Renal pelvis (tissue), 4 donors: ENCODE measurements around the gene EPHA2. TPM values are rescaled to one million over a fixed set of nuclear protein-coding genes. Genes with fewer than 3 reads are reported as not detected.

Source experiments
- DNase-seq: peaks from one replicate; pipeline ENCODE4 v3.0.0-alpha.2; 2013
- polyA plus RNA-seq, 3 donors: library from polyadenylated mRNA; unstranded; fragments of 120-200 nt; gene quantifications; one replicate each; pipeline ENCODE4 v1.2.1, GENCODE V29; 2013; ENCODE audit not compliant: insufficient read length in 3 of 3

Gene EPHA2
- polyA plus RNA-seq, 3 donors: 19.1 to 19.9 (median 19.2) TPM

DNA sequence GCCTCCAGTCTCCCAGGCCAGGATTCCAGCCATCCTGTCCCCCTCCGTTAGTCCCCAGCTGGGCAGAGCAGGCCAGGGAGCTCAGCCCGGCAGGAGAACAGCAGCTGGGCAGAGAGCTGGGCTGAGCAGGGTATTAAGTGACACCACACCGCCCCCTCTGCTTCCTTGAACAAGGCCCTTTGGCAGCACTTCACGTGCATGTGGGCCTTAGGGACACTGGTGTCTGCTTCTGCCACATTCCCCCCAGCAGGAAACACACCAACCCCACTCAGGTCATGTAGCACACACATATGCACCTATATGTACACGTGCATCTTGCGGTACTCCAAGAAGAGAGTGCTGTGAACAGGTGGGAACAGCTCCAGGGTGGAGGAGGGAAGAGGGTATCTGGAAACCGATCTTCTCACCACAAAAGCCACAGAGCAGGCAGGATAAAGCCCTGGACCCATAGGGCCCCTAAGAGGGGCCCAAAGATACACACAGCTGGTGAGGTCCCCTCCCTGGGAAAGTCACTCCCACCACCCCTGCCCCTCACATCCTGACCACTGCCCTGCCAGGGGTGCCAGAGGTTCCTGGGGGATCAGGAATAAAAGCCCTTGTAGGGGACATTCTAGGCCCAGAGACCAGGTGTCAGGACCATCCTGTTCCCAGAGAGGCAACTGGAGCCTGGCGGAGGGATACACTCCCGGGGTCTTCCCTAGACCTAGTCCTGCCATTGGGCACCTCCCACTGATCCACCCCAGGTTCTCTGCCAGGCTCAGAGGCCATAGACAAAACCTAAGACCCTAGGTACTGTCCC, 4.5 kb downstream of the EPHA2 start:
- DNase-seq: no peak

DNA sequence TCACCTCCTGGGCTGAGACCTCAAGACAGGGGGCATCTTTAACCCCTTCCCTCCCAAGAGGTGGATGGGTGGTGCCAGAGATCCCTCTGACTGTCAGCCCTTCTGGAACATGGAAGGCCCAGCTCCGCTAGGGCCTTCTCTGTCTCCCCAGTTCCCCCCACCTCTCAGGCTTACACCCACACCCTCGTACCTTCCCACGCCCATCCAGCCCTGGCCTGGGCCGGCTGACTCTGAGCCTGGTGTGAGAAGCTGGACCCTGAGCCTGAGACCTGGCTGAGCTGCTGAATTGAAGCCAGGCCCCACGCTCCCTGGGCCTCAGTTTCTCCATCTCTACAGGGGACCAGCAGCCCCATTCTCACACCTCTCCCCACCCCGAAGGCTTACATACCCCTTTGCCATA, 5.4 kb downstream of the EPHA2 start:
- no peak for DNase-seq

DNA sequence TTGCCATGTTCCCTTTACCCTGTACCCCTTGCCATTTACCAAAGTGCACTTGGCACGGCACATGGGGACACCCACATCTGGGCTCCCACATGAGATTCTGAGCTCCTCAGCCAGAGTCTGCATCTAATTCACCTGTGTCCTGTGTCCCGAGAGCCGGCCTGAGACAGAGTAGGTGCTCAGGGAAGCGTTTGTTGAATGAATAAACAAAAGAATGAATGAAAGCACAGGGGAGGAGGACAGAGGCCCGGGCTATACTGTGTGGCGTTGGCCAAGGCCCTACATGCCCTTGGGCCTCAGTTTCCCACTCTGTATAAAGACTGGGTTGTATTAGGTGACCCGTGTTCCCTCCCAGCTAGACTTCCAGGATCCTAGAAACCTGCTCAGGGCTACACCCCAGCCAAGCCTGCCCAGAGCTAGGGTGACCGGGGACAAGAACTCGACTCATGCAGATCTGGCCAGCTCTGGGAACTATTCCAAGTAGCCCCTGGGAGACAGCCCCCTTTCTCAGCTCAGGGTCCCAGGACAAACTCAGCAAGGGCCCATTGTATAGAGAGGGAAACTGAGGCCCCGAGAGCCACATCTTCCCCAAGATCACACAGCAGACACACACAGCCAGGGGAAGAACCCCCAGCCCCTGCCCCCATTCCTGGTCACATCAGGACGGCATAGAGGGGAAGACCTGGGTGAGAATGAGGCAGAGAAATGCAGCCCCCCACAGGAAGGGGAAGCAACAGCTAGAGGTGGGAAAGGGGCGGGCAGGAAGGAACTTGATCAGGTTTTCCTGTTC, 6.0 kb downstream of the EPHA2 start:
- no peak for DNase-seq

DNA sequence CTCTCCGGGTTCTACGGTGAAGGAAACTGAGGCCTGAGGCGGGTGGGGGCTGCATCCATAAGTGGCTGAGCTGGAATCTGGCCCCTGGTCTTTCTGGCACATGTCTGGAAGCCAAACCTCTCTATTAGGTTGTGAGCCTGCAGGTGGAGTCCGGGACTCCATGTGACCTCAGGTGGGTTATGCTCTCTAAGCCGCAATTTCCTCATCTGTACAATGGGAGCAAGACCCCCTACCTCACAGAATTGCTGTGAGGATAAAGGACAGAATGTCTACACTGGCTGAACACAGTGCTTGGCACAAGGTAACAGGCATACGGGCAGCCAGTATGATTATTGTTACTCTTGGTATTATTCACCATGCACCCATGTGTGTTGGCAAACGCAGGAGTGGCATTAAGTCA, 6.7 kb downstream of the EPHA2 start:
- DNase-seq: no peak

DNA sequence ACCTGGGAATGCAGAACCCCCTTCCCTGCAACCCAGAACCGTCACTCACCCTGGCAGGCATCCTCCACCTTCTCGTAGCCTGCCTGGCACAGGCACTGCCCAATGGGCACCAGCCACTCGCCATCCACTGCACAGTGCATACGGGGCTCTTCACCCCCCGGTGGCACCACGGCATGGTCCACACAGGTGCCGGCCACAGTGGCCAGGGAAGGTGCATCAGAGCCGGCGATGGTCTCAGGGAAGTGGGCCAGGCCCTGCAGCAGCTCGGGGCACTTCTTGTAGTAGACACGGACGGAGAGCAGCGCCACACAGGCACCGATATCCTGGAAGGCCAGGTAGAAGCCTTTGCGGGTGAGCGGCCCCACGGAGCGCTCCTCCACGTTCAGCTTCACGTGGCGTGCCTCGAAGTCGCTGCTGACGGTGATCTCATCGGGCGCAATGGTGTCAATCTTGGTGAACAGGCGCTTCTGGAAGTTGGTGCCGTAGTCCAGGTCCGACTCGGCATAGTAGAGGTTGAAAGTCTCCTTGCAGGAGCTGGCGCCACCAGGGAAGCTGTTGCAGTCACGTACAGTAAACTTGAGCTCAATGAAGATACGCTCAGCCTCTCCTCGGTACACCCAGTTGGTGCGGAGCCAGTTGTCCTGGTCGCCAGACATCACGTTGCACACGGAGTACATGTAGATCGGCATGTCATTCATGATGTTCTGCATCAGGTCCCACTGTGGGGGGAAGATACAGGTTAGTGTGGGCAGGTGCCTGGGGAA, 7.4 kb downstream of the EPHA2 start:
- DNase-seq: no peak

DNA sequence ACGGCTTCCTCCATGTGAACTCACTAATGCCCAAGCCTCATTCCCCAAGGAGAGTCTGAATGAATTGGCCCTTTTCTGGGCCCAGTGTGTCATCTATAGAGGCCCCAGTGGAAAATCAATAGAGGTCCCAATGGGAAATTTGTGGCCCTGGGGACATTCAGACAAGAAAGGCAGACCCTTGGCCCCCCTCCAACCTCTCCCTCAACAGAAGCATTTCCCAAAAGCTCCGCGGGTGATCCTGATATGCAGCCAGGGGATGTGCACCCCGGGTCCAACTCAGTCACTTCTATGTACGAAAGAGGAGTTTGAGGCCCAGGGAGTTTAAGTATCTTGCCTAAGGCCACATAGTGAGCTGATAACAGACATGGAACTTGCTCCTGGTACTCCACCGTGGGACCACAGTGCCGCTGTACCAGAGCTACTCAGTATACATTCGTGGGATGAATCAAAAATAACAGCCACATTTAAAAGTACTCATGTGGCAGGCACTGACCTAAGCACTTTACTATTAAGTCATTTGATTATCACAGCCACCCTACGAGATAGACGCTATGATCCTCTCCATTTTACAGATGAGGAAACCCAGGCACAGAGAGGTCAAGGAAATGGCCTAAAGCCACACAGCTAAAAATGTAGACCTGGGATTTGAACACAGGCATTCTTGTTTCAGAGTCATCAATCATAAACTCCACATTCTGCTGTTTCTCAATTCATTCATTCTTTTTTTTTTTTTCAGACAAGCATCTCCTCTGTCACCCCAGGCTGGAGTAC, 8.5 kb downstream of the EPHA2 start:
- no peak for DNase-seq

DNA sequence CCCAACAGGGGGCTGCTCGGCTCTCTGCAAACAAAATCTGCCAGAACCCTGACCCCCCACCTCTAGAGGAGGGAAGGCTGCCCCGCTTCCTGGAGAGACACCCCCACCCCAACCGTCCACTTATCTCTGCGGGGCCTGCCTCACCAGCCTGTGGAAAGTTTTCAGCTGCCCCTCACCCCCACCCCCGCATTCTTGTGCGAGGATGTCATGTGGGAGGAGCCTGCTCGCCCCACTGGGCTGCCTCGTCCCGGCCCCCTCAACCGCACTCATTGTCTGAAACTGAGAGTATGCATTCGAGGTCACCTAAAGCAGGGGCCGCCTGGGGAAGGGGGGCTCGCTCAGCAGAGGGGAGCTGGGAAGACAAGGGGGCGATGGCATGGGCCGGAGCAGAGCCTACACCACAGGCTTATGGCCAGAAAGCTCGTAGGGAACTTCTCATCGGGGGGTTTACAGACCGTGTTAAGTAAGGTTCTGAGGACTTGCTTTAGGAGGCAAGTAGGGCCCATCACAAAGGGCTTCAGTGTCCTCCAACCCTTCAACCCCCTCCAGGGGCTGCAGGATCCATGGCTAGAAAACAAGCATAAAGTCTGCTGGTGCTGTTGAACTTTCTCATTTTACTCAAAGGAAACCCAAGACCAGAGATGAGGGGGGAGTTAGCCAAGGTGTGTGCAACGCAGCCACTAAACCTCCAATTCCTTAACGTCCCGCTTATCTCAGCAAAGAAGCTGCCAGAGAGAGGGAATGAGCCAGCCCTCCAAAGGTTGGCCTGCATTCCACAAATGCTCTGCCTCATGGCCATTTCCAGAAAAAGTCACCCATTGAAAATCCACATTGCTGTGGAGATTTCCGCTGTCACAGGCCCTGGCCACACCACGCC, 9.4 kb downstream of the EPHA2 start:
- DNase-seq: peak; percentile 95

DNA sequence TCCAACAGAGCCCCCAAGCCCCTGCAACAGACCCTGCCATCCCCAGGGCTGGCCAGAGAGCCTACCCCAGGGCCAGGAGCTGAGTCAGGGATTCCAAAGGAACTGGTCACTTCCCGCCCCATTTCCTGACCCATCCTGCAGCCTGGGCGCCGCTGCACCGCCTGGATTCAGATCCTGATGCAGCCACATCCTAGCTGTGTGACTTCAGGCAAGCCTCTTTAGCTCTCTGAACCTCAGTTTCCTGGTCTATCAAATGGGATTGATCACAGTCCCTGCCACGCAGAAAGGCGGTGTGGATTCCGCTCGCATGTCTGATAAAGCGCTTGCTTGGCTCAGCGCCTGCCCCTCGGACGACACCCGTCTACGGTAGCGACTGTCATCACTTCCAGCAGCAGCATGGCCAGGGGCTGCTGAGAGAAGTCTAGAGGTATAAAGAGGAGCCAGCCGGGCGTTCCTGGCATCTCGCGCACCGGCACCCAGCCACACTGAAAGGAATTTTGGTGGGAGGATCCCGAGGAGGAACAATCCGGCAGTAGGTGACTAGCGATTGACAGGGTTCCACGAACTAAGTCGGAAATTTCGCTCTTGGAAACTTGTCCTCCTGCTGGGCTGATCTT, 10.1 kb downstream of the EPHA2 start:
- peak; percentile 73 for DNase-seq

DNA sequence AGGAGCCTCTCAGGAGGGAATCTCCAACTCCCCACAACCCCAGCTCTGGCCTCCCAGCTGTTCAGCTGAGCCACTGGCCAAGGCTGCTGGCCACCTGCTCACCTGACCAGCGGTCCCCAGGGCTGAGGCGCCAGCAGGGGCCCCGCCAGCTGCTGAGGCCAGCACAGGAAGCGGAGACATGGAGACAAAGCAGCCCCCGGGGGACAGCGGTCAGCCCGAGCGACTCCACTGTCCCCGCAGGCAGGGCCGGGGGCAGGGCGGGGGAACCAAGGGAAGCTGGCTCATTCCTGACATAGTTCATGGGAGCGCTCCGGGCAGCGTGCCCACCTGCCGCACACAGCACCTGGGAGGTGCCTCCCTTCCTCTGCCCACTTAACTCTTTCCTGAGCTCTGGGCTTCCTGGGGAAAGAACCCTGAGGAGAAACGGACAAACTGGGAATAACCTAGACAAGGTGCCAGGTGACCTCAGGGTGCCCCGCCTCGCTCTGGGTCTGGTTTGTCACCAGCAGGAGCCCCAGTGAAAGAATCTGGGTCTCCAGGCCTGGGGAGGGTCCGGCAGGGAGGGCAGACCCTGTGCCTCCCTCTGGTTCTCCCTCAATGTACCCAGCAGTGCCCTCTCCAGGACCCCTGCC, 10.7 kb downstream of the EPHA2 start:
- DNase-seq: no peak

DNA sequence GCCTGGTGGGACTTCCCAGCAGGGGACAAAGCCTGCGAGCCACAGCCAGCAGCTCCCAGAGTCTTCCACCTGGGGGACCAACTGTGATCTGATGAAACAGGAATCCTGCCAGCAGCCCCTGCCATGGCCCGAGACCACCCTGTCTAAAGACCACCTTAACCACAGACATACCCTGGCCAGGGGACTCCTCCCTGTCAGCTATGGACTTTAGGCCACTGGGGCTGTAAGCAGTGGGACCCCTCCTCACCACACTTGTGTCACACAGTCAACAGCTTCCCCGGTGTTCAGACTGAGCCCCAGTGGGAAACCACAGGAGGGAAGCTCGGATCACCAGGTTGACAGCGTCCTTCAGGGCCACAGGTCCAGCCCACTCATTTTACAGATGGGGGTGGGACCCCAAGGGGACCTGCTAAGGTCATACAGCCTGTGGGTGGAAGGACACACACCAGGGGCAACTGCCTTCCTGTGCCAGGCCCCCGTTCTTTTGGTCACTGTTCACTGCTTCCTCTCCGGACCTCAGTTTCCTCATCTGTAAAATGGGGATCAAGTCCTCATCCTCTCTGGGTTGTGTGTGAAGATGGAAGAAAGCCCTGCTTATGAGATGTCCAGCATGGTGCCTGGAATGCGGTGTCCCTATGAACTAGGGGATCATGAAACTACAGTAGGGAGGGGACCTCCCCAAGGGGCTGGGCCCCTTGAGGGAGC, 11.4 kb downstream of the EPHA2 start:
- no peak for DNase-seq

DNA sequence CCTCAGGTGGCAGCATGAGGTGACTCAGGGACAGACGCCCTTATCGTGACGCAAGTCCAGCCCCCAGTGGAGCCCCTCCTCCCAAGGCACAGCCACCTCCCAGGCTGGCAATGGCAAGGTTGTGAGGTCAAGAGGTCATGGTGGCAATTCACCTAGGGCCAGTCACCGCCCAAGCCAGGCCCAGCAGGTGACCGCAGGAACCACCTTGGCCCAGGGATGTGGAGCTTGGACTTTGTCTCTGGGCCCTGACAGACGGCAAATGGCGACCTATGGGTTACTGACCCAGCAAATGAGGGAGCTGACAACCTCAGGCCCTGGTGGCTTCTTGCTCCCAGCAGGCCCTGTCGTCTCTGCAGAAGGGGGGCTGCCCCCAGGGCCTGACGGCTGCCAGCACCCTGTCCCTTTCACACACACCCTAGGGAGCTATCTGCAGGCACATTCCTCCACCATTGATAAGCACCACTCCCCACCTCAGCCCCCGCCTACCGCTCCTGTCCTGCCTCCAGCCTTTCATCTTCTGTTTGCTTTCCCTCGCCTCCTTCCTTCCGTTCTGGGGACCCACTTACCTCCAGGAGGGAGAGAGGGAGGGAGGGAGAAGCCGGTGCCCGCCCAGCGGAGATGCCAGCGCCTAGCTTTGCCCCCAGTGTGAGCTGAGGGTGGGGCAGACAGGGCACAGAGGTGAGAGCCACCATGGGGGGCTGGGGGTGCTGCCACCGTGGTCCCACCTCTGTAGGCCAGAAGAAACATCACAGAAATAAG, 12.1 kb downstream of the EPHA2 start:
- DNase-seq: no peak

DNA sequence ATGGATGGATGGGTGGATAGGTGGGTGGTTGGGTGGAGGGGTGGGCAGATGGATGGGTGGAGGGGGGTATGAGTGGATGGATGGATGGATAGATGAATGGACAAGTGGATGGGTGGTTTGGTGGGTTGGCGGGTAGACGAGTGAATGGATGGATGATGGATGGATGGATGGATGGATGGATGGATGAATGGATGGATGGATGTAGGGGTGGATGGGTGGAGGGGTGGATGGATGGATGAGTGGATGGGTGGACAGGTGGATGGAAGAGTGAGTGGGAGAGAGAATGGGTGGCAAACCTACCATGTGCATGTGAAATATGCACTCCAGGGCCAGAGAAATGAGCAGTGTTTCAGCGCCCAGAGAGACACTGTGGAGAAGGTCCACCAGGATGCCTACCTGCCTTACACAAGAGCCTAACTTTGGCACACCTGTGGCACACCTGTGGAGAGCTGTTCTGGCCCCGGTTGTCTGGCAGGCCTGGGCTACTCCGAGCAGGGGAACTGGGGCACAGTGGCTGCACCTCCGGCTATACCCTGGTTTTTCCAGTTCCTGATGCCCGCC, 12.8 kb downstream of the EPHA2 start:
- DNase-seq: no peak

DNA sequence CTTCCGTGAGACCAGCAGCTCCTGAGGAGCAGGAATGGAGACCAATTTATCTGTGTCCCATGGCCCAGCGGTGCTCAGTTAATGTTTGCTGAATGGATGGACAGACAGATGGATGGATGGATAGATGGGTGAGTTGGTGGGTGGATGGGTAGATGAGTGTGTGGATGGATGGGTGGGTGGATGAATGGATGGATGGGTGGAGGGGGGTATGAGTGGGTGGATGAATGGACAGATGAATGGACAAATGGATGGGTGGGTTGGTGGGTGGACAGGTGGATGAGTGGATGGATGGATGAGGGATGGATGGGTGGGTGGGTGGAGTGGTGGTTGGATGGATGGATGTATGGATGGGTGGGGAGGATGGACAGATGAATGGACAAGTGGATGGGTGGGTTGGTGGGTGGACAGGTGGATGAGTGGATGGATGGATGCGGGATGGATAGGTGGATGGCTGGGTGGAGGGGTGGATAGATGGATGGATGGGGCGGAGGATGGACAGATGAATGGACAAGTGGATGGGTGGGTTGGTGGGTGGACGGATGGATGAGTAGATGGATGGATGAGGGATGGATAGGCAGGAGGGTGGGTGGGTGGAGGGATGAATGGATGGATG, 13.4 kb downstream of the EPHA2 start:
- DNase-seq: no peak

DNA sequence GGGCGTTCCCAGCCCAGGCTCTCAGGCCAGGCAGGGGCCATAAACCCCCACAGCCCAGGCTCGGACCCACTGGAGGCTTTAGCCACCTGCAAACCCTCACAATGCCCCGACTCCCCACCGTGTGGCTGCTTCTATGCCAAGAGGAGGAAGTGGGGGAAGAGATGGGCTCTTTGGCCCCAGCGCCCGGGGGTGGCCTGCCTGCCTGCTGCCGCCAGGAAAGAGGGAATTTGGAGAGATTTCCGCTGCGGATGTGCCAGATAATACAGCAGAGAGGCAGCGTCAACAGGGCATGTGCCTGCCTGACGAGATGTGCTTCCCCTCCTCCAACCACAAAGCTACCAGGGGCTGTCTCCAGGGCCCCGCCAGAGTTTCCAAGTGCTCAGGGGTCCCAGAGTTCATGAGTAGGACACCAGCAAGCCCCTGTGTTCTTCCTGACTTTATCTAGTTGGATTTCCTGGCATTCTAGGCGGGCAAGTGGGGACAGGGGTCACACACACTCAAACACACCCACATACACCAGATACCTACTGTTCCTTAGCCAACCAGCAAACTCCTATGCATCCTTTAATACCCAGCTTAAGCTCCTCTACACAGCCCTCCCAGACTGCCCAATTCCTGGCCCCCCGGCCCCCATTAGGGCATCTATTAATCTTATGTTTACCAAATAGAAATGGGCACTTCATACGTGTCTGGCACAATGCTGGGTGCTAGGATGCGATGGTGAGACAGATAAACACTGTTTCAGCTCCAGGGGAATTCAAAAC, 14.1 kb downstream of the EPHA2 start:
- no peak for DNase-seq

DNA sequence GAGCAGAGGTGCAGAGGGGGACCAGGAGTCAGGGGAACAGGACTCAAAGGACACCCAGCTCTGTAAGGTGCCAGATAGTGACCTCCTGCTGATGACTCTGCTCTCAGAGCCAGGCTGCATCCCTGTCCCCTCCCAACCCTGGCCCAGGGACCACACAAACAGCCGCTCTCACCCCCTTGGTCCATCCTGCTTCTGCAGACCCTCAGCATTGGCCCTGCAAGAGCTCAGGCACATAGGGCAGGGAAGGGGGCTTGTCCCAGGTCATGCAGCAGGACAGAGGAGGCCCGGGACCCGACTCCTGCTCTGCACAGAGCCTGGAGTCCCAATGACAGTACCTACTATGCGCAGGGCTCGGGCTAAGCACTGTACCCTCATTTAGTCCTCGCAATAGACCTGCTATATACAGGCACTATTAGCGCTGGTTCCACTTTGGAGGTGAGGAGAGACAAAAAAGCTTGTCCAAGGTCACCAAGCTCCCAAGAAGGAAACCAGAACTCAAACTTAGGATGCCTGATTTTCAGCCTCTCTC, 15.7 kb downstream of the EPHA2 start:
- DNase-seq: no peak

DNA sequence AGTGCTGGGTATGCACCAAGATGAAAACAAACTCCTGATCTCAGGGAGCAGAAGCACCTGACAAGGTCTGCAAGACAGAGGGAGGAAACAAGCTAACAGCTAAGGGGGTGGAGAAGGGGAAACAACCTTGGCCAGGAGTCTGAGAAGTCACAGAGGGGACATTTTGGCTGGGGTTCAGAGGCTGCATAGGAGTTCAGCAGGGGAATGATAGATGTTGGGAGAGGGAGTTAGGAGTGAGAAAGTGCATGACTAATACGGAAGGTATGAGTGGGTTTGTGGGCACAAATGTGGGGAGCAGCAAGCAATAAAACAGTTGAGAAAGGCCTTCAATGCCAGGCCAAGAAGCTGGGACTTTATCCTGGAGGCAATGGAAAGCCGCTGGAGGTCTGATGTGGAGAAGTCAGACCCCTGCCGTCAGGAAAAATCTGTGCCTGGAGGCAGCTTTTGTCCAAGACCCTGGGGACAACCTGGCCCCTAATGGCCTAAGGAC, 16.4 kb downstream of the EPHA2 start:
- no peak for DNase-seq
